K562 (cell line): ENCODE measurements around the gene POLRMT. TPM values are rescaled to one million over a fixed set of nuclear protein-coding genes. Genes with fewer than 3 reads are reported as not detected.

Experiments used
- ATAC-seq: fragments of 200-7000 bp; cut with Tn5 transposase; 3 replicates; pipeline ENCODE4 v1.9.1; 2020; ENCODE audit warnings: moderate library complexity
- BruUV-seq: library from RNA; stranded (reverse); fragments of 400-500 nt; replicated peaks from 2 replicates; lab custom pipeline; 2021; lab: Mats Ljungman, UMichigan
- CTCF ChIA-PET: fragments of 300-600 bp; formaldehyde crosslinking; extraction: SDS; loops from one replicate; lab custom pipeline; 2021; ENCODE audit warnings: low intra/inter-chr PET ratio; lab: Yijun Ruan, JAX
- POLR2A ChIA-PET: fragments of 300-600, 350-650 bp; sonication (Branson Sonifier 250); formaldehyde crosslinking; extraction: SDS; loops from one replicate; lab custom pipeline; 2021; ENCODE audit warnings: antibody characterized with exemption, inconsistent platforms; lab: Yijun Ruan, JAX
- DNase-seq, 4 experiments: peaks; one replicate each; pipeline versions ENCODE4 v3.0.0 to v3.0.0-alpha.2; 2011 to 2018; ENCODE audit warnings: low spot score in 3 of 4, mixed read lengths in 3 of 4; ENCODE audit errors: extremely low read depth in 1 of 4
- FAIRE-seq: peaks from 2 replicates; lab custom pipeline; 2011; peaks lifted over from hg19 to GRCh38; lab: Jason Lieb, UNC
- H2AFZ ChIP-seq: 2 replicates; pipeline ENCODE4 v1.6.0; 2011; ENCODE audit warnings: low read depth, low read length, control low read depth, inconsistent platforms
- H3K27ac ChIP-seq: fragments of 200-600 bp; 3 replicates; pipeline ENCODE4 v1.8.0; 2011; ENCODE audit warnings: low read depth, mild to moderate bottlenecking, control low read depth, inconsistent platforms, low read length, moderate library complexity, mixed read lengths; ENCODE audit errors: extremely low read depth
- H3K27me3 ChIP-seq, 2 experiments: fragments of 300-600 bp in 1 of 2; 2 replicates in 1 of 2; 3 replicates in 1 of 2; pipeline versions ENCODE4 v1.6.0 to v1.8.0; 2011; ENCODE audit warnings: inconsistent platforms in 2 of 2, low read length in 2 of 2, mild to moderate bottlenecking in 1 of 2, mixed read lengths in 1 of 2, moderate library complexity in 1 of 2; ENCODE audit not compliant: control insufficient read depth in 2 of 2, insufficient read depth in 2 of 2
- H3K36me3 ChIP-seq: fragments of 300-600 bp; 3 replicates; pipeline ENCODE4 v1.8.0; 2011; ENCODE audit warnings: mild to moderate bottlenecking, low read length, inconsistent platforms; ENCODE audit not compliant: control insufficient read depth, insufficient read depth
- H3K4me1 ChIP-seq, 2 experiments: fragments of 200-600 bp in 1 of 2; replicated peaks in 1 of 2; 2 replicates in 1 of 2; 3 replicates in 1 of 2; pipeline versions ENCODE4 v1.5.1 to v1.8.0; 2011; ENCODE audit warnings: inconsistent platforms in 2 of 2, low read length in 2 of 2, mild to moderate bottlenecking in 1 of 2, mixed read lengths in 1 of 2, moderate library complexity in 1 of 2; ENCODE audit not compliant: control insufficient read depth in 2 of 2, insufficient read depth in 2 of 2
- H3K4me2 ChIP-seq: 2 replicates; pipeline ENCODE4 v1.6.1; 2011; ENCODE audit warnings: low read length, control low read depth, inconsistent platforms, mixed read lengths; ENCODE audit not compliant: insufficient read depth
- H3K4me3 ChIP-seq: fragments of 200-600 bp; sonication (generic), shearing (Covaris generic); 2 replicates; pipeline ENCODE4 v1.5.1; 2016; ENCODE audit warnings: control low read depth, inconsistent platforms
- H3K79me2 ChIP-seq: fragments of 200-600 bp; 3 replicates; pipeline ENCODE4 v1.8.0; 2011; ENCODE audit warnings: low read length, inconsistent platforms; ENCODE audit not compliant: control insufficient read depth, insufficient read depth
- H3K9ac ChIP-seq, 2 experiments: 2 replicates each; pipeline versions ENCODE4 v1.6.0 to v1.6.1; 2011; ENCODE audit warnings: low read depth in 2 of 2, low read length in 2 of 2, control low read depth in 1 of 2, inconsistent platforms in 1 of 2, mild to moderate bottlenecking in 1 of 2, mixed read lengths in 1 of 2; ENCODE audit not compliant: insufficient read depth in 1 of 2
- H3K9me1 ChIP-seq: one replicate; pipeline ENCODE4 v1.6.0; 2011; ENCODE audit warnings: inconsistent platforms, mild to moderate bottlenecking, low read length, moderate library complexity; ENCODE audit not compliant: control insufficient read depth, insufficient read depth
- H3K9me3 ChIP-seq: replicated peaks from 2 replicates; pipeline ENCODE4 v1.5.1; 2011; ENCODE audit warnings: low read depth, low read length, inconsistent platforms; ENCODE audit not compliant: control insufficient read depth, insufficient read depth
- H4K20me1 ChIP-seq: replicated peaks from 2 replicates; pipeline ENCODE4 v1.6.1; 2011; ENCODE audit warnings: low read length, inconsistent platforms, mixed read lengths; ENCODE audit not compliant: control insufficient read depth, insufficient read depth
- BHLHE40 ChIP-seq: IDR thresholded peaks from 2 replicates; pipeline ENCODE4 v1.6.1; 2011; ENCODE audit warnings: low read length, improper control_type of control experiment
- DACH1 ChIP-seq: fragments of 450-650 bp; IDR thresholded peaks from 2 replicates; pipeline ENCODE4 v1.6.1; 2018; ENCODE audit not compliant: partially characterized antibody
- NRF1 ChIP-seq, 2 experiments: fragments of 450-650 bp; IDR thresholded peaks in 1 of 2; conservative IDR thresholded peaks in 1 of 2; 2 replicates each; pipeline ENCODE4 v1.6.1; 2014; ENCODE audit warnings: mild to moderate bottlenecking in 2 of 2
- TAF1 ChIP-seq: IDR thresholded peaks from 2 replicates; pipeline ENCODE4 v1.6.1; 2011; ENCODE audit warnings: mild to moderate bottlenecking, low read length, moderate library complexity; ENCODE audit not compliant: insufficient read depth, control insufficient read depth, severe bottlenecking; ENCODE audit errors: extremely low read depth
- ZKSCAN1 ChIP-seq: fragments of 150-350 bp; IDR thresholded peaks from 2 replicates; pipeline ENCODE4 v1.6.1; 2016; ENCODE audit warnings: low read depth, low read length
- ZNF507 ChIP-seq: conservative IDR thresholded peaks from 2 replicates; pipeline ENCODE4 v1.6.1; 2017; ENCODE audit warnings: missing genetic modification characterization, missing compliant biosample characterization
- WGBS: fragments of 100-300 bp; shearing (Covaris generic); methylation state at CpG from one replicate; pipeline ENCODE4 v1.1.6; 2016; ENCODE audit warnings: low coverage, mixed read lengths; ENCODE audit not compliant: insufficient coverage; ENCODE audit errors: missing lambda C conversion rate; 5-methylcytosine and 5-hydroxymethylcytosine counted together
- in situ Hi-C: fragments of 300-500 bp; cut with MboI; formaldehyde crosslinking; loops from 4 replicates; pipeline ENCODE4 v1.15.0; 2018; ENCODE audit warnings: inconsistent platforms, mixed read lengths
- intact Hi-C: fragments of 100-400 bp; cut with micrococcal nuclease; formaldehyde crosslinking; loops from 2 replicates; pipeline ENCODE4 v1.14.2; 2022
- polyA plus RNA-seq, 8 experiments: library from polyadenylated mRNA; depleted of rRNA in 4 of 8; stranded (reverse) in 5 of 8; unstranded in 3 of 8; fragments of >200 nt; fragmentation: Nextera tagmentation in 2 of 8; fragmentation: Illumina TruSeq in 1 of 8; extraction: Ambion mirVana in 2 of 8; extraction: Trizol in 1 of 8; gene quantifications; 2 replicates each; pipeline versions ENCODE4 v1.2.1 to v1.2.3, GENCODE V29; 2011 to 2014; ENCODE audit warnings: inconsistent platforms in 1 of 8, missing spikeins in 1 of 8
- total RNA-seq, 7 experiments: library from RNA; depleted of rRNA in 6 of 7; stranded (reverse); fragments of >200 nt in 6 of 7; fragmentation: Illumina TruSeq in 2 of 7; extraction: Trizol in 2 of 7; gene quantifications; 2 replicates each; pipeline versions ENCODE4 v1.2.1 to v1.2.3, GENCODE V29; 2011 to 2021; ENCODE audit warnings: low replicate concordance in 1 of 7
- TF ChIP-seq, protein P1 (sequence below): fragments of 250-450 bp; sonication (Bioruptor Pico); IDR thresholded peaks from 2 replicates; pipeline ENCODE4 v1.5.0; 2021

POLRMT gene
- total and polyA plus RNA-seq, 9 of the 15 experiments (the other 6 are each of a cell fraction or from before 2014, with no cell fraction given): 30.3 to 144 (median 68.0) TPM

- Histone ChIP-seq H3K9ac (peak overlapping the region; percentile 82 to 97; a peak in 3 of 4 replicates), H3K4me1 (peaks cover 5 to 83% of the 10 kb centered on the region in 2 experiments), H4K20me1 (no peaks in the 10 kb centered on the region), H3K27ac (no peak overlapping the region), H3K79me2 (peaks cover 8% of the 10 kb centered on the region), H3K36me3 (no peaks in the 10 kb centered on the region), H3K9me3 (no peaks in the 10 kb centered on the region), H2AFZ (no peak overlapping the region), H3K4me2 (peak overlapping the region; percentile 80; the same call in 1 of the 2 replicates), H3K27me3 (no peaks in the 10 kb centered on the region; a peak in 1 of 5 replicates), H3K9me1 (peaks cover 10% of the 10 kb centered on the region), H3K4me3 (peak overlapping the region; percentile 94)
- FAIRE-seq (no peak), DNase-seq (no peak), ATAC-seq (no peak)
- ChIA-PET POLR2A (interaction anchor here (1.2 to 1.3 kb wide), 2 partner anchors 16 to 25 kb away, joined by 3 to 5 read pairs; partner anchors contain the start of gene RNF126), CTCF (interaction anchor here (0.8 kb wide), 1 partner anchor 14 kb away, joined by 3 read pairs; no protein-coding TSS in a partner anchor)
- BruUV-seq: no TSS peak
- TF ChIP-seq NRF1 (conservative IDR thresholded peaks at IDR 0.05 in 1 of 2, IDR thresholded peaks at IDR 0.05 in 1 of 2) (no peak), TAF1 (no peak), ZKSCAN1 (no peak), BHLHE40 (no peak), ZNF507 (tag) (no peak), DACH1 (no peak)
- TF ChIP-seq, protein P1, sequence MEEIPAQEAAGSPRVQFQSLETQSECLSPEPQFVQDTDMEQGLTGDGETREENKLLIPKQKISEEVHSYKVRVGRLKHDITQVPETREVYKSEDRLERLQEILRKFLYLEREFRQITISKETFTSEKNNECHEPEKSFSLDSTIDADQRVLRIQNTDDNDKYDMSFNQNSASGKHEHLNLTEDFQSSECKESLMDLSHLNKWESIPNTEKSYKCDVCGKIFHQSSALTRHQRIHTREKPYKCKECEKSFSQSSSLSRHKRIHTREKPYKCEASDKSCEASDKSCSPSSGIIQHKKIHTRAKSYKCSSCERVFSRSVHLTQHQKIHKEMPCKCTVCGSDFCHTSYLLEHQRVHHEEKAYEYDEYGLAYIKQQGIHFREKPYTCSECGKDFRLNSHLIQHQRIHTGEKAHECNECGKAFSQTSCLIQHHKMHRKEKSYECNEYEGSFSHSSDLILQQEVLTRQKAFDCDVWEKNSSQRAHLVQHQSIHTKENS (CRISPR knock-in tag): no peak
- in situ Hi-C loops (no loop called here), intact Hi-C loops (no loop called here)
- WGBS: 91% methylated on average over 14 of the region's 16 CpGs
Measured at GRCh38 chr19:678791-679388, 45.6 kb upstream of the POLRMT start.
